ENCODE data around the gene WIPI1. TPM values are rescaled to one million over a fixed set of nuclear protein-coding genes. Genes with fewer than 3 reads are reported as not detected.

Gene WIPI1
- total and polyA plus RNA-seq, 2 of the 13 experiments (the other 11 are each of a cell fraction or from before 2014, with no cell fraction given): 29.4 to 141 TPM

GRCh38 chr17:68462381-68463210 lies 5.3 kb upstream of the WIPI1 start (continued):
- TF ChIP-seq HMGXB4 (CRISPR knock-in tag; IDR thresholded peaks at IDR 0.05; ENCODE audit: borderline replicate concordance in 1 of 2, low read depth in 1 of 2): peak; percentile 69; a peak in 3 of 4 replicates
- TF ChIP-seq IRF1 (CRISPR knock-in tag; IDR thresholded peaks at IDR 0.05; ENCODE audit: low read depth): no peak
- 0 out of 2 replicates have a peak, but pooled peaks have one; percentile 36 for TF ChIP-seq THAP9 (CRISPR knock-in tag; IDR thresholded peaks at IDR 0.05; ENCODE audit: borderline replicate concordance)
- TF ChIP-seq ZC3H13 (CRISPR knock-in tag; IDR thresholded peaks at IDR 0.05): no peak
- TF ChIP-seq RORA (CRISPR knock-in tag; IDR thresholded peaks at IDR 0.05): no peak
- no peak for TF ChIP-seq NFRKB (IDR thresholded peaks at IDR 0.05)
- no peak for TF ChIP-seq KIAA2018 (CRISPR knock-in tag; IDR thresholded peaks at IDR 0.05; ENCODE audit: borderline replicate concordance)
- peak; percentile 60 for TF ChIP-seq IRF2 (CRISPR knock-in tag; IDR thresholded peaks at IDR 0.05)
- TF ChIP-seq ZNF788 (CRISPR knock-in tag; IDR thresholded peaks at IDR 0.05; ENCODE audit: borderline replicate concordance): no peak
- no peak for TF ChIP-seq ZNF512 (CRISPR knock-in tag; IDR thresholded peaks at IDR 0.05)
- TF ChIP-seq AGO1 (IDR thresholded peaks at IDR 0.05; ENCODE audit: low read depth, low read length, poor library complexity, severe bottlenecking): no peak

Data from HepG2 (cell line).